SHP77 (cell line): ENCODE measurements around the gene INSC.

ENCODE experiments used
- DNase-seq, 2 experiments: peaks; one replicate each; lab custom pipeline; 2025; lab: John Stamatoyannopoulos, UW

The INSC gene

DNA sequence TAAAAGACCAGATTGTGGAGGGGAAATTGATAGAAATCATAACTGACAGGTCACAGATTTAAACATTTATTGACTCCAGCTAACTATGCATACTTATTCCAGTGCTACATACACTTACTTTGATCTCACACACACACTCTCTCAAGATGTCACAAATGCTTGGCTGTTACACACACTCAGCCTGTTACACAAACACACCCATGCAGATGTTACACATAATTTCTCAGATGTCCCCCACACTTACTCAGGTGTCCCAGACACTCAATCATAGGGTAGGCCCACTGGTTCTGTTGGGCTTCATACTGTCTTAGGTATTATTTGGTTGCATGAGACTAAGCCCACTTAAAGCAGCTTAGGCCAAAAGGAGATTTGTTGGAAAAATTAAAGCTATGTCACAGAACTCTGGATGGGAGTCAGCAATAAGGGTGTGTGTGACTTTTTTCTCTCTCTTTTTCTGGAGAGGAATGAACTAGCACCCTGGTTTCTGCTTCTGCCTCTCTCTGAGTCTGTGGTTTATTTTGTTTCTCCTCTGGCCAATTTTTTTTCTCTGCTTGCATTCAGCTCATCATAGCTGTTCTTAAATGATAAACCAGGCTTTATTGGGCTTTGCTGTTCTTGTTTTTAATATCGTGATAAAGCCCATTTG, 179.4 kb downstream of the INSC start:
- DNase-seq: no peak

DNA sequence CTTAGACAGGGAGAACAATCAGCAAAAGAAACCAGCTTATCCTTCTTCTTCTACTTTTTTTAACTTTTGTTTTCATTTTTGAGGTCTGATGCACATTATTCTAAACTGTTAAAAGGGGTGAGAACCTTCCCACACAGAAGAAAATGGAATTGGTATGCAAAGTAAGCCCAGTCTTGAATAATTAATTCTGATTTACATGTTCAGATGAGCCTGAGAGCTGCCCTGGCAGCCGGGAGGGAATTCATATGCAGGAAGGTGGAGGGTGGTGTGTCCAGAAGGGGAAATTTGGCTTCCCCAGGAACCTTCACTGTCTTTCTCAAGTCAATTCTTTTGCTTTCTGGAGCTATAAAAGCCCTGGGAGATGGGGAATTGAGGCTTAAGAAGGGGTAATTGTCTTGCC, 181.0 kb downstream of the INSC start:
- no peak for DNase-seq
